K562 (cell line): Measurements from ENCODE around the gene DCAKD. TPM values are rescaled to one million over a fixed set of nuclear protein-coding genes. Genes with fewer than 3 reads are reported as not detected.

ENCODE experiments used
- CAMTA2 ChIP-seq: fragments of 250-450 bp; sonication (Bioruptor Pico); conservative IDR thresholded peaks from 2 replicates; pipeline ENCODE4 v1.5.1; 2022
- KAT8 ChIP-seq: fragments of 450-650 bp; IDR thresholded peaks from 2 replicates; pipeline ENCODE4 v1.6.1; 2016; ENCODE audit warnings: low read depth, mild to moderate bottlenecking
- SIN3A ChIP-seq, 2 experiments: fragments of 150-350 bp in 1 of 2; IDR thresholded peaks; 2 replicates each; pipeline ENCODE4 v1.6.1; 2011 to 2016; ENCODE audit warnings: borderline replicate concordance in 2 of 2, low read depth in 2 of 2, low read length in 2 of 2, mild to moderate bottlenecking in 2 of 2, moderate library complexity in 2 of 2; ENCODE audit not compliant: control insufficient read depth in 1 of 2
- SIN3B ChIP-seq: fragments of 450-650 bp; IDR thresholded peaks from 2 replicates; pipeline ENCODE4 v1.6.1; 2017; ENCODE audit warnings: low read depth, mild to moderate bottlenecking, moderate library complexity
- SMAD1 ChIP-seq: fragments of 150-350 bp; IDR thresholded peaks from 2 replicates; pipeline ENCODE4 v1.6.1; 2014; ENCODE audit warnings: low read length, low read depth; ENCODE audit not compliant: partially characterized antibody
- ZNF324 ChIP-seq: fragments of 250-450 bp; sonication (Bioruptor Pico); IDR thresholded peaks from 2 replicates; pipeline ENCODE4 v1.4.0; 2020; ENCODE audit warnings: mild to moderate bottlenecking
- ZNF668 ChIP-seq: fragments of 250-450 bp; sonication (Bioruptor Pico); IDR thresholded peaks from 2 replicates; pipeline ENCODE4 v1.8.0; 2022; ENCODE audit warnings: mild to moderate bottlenecking, inconsistent platforms
- polyA plus RNA-seq, 8 experiments: library from polyadenylated mRNA; depleted of rRNA in 4 of 8; stranded (reverse) in 5 of 8; unstranded in 3 of 8; fragments of >200 nt; fragmentation: Nextera tagmentation in 2 of 8; fragmentation: Illumina TruSeq in 1 of 8; extraction: Ambion mirVana in 2 of 8; extraction: Trizol in 1 of 8; gene quantifications; 2 replicates each; pipeline versions ENCODE4 v1.2.1 to v1.2.3, GENCODE V29; 2011 to 2014; ENCODE audit warnings: inconsistent platforms in 1 of 8, missing spikeins in 1 of 8
- total RNA-seq, 7 experiments: library from RNA; depleted of rRNA in 6 of 7; stranded (reverse); fragments of >200 nt in 6 of 7; fragmentation: Illumina TruSeq in 2 of 7; extraction: Trizol in 2 of 7; gene quantifications; 2 replicates each; pipeline versions ENCODE4 v1.2.1 to v1.2.3, GENCODE V29; 2011 to 2021; ENCODE audit warnings: low replicate concordance in 1 of 7
- TF ChIP-seq, protein P1 (sequence below): fragments of 200-800 bp; sonication (Bioruptor generic); IDR thresholded peaks from 2 replicates; pipeline ENCODE4 v1.6.1; 2017; ENCODE audit warnings: missing genetic modification characterization, missing compliant biosample characterization
- TF ChIP-seq, protein P2 (sequence below), 2 experiments: IDR thresholded peaks; 2 replicates each; pipeline ENCODE4 v1.6.1; 2011; ENCODE audit warnings: borderline replicate concordance in 1 of 2, control low read depth in 1 of 2, low read depth in 1 of 2, low read length in 1 of 2, mild to moderate bottlenecking in 1 of 2, mixed read lengths in 1 of 2, moderate library complexity in 1 of 2; ENCODE audit not compliant: insufficient read depth in 1 of 2, insufficient read length in 1 of 2, poor library complexity in 1 of 2, severe bottlenecking in 1 of 2; ENCODE audit errors: extremely low read depth in 1 of 2
- TF ChIP-seq, protein P3 (sequence below): IDR thresholded peaks from 3 replicates; pipeline ENCODE4 v1.6.1; 2011; ENCODE audit warnings: borderline replicate concordance, mild to moderate bottlenecking, moderate library complexity; ENCODE audit not compliant: insufficient read length; ENCODE audit errors: extremely low read depth
- TF ChIP-seq, protein P4 (sequence below): sonication (generic); formaldehyde crosslinking; IDR thresholded peaks from 2 replicates; pipeline ENCODE4 v1.8.0; 2023; ENCODE audit warnings: missing genetic modification reagents, mild to moderate bottlenecking, borderline replicate concordance

DCAKD gene
- total and polyA plus RNA-seq, 9 of the 15 experiments (the other 6 are each of a cell fraction or from before 2014, with no cell fraction given), result 7.9 to 35.5 (median 21.4) TPM

DNA sequence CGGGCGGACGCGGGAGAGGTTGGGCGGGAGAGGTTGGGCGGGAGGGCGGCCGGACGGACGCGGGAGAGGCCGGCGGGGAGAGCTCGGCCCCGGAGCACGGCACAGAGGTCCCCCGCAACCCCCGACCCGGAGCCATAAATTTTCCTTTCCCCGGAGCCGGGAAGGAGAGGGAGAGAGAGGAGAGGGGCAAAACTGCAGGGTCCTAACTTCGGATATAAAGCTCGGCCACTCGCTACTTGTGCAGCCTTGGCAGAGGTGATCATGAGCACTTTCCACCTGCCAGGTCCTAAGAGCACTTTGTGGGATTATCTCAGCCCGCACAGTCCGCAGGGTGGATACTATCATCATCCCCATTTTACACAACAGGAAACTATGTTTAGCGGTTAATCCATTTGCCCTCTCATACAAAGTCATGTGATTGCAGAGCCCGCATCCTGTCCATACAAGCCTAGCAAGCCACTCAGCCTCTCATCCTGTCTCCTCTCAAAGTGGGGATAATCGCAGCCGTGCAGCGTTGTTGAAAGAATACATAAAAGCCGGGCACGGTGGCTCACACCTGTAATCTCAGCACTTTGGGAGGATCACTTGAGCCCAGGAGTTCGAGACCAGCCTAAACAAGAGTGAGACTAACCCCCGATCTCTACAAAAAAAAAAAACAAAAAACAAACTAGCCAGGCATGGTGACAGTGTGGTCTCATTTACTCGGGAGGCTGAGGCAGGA lies 780 bp upstream of the DCAKD start (continued):
- TF ChIP-seq, protein P1, sequence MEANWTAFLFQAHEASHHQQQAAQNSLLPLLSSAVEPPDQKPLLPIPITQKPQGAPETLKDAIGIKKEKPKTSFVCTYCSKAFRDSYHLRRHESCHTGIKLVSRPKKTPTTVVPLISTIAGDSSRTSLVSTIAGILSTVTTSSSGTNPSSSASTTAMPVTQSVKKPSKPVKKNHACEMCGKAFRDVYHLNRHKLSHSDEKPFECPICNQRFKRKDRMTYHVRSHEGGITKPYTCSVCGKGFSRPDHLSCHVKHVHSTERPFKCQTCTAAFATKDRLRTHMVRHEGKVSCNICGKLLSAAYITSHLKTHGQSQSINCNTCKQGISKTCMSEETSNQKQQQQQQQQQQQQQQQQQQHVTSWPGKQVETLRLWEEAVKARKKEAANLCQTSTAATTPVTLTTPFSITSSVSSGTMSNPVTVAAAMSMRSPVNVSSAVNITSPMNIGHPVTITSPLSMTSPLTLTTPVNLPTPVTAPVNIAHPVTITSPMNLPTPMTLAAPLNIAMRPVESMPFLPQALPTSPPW (CRISPR knock-in tag), result peak; percentile 70
- TF ChIP-seq, protein P2, sequence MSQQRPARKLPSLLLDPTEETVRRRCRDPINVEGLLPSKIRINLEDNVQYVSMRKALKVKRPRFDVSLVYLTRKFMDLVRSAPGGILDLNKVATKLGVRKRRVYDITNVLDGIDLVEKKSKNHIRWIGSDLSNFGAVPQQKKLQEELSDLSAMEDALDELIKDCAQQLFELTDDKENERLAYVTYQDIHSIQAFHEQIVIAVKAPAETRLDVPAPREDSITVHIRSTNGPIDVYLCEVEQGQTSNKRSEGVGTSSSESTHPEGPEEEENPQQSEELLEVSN (IDR thresholded peaks at IDR 0.05; ENCODE audit: borderline replicate concordance in 1 of 2, extremely low read depth in 1 of 2, insufficient read depth in 1 of 2, insufficient read length in 1 of 2, low read depth in 1 of 2, low read length in 1 of 2, poor library complexity in 1 of 2, severe bottlenecking in 1 of 2), result peak in 1 of 2 experiments; percentile 64
- TF ChIP-seq SIN3B (no peak), SMAD1 (no peak), ZNF324 (CRISPR knock-in tag) (no peak), KAT8 (no peak), CAMTA2 (CRISPR knock-in tag) (no peak), SIN3A (IDR thresholded peaks at IDR 0.05; ENCODE audit: borderline replicate concordance in 2 of 2, control insufficient read depth in 1 of 2, low read depth in 2 of 2, low read length in 2 of 2) (no peak), ZNF668 (no peak)
- TF ChIP-seq, protein P3, sequence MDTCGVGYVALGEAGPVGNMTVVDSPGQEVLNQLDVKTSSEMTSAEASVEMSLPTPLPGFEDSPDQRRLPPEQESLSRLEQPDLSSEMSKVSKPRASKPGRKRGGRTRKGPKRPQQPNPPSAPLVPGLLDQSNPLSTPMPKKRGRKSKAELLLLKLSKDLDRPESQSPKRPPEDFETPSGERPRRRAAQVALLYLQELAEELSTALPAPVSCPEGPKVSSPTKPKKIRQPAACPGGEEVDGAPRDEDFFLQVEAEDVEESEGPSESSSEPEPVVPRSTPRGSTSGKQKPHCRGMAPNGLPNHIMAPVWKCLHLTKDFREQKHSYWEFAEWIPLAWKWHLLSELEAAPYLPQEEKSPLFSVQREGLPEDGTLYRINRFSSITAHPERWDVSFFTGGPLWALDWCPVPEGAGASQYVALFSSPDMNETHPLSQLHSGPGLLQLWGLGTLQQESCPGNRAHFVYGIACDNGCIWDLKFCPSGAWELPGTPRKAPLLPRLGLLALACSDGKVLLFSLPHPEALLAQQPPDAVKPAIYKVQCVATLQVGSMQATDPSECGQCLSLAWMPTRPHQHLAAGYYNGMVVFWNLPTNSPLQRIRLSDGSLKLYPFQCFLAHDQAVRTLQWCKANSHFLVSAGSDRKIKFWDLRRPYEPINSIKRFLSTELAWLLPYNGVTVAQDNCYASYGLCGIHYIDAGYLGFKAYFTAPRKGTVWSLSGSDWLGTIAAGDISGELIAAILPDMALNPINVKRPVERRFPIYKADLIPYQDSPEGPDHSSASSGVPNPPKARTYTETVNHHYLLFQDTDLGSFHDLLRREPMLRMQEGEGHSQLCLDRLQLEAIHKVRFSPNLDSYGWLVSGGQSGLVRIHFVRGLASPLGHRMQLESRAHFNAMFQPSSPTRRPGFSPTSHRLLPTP, result no peak
- TF ChIP-seq, protein P4, sequence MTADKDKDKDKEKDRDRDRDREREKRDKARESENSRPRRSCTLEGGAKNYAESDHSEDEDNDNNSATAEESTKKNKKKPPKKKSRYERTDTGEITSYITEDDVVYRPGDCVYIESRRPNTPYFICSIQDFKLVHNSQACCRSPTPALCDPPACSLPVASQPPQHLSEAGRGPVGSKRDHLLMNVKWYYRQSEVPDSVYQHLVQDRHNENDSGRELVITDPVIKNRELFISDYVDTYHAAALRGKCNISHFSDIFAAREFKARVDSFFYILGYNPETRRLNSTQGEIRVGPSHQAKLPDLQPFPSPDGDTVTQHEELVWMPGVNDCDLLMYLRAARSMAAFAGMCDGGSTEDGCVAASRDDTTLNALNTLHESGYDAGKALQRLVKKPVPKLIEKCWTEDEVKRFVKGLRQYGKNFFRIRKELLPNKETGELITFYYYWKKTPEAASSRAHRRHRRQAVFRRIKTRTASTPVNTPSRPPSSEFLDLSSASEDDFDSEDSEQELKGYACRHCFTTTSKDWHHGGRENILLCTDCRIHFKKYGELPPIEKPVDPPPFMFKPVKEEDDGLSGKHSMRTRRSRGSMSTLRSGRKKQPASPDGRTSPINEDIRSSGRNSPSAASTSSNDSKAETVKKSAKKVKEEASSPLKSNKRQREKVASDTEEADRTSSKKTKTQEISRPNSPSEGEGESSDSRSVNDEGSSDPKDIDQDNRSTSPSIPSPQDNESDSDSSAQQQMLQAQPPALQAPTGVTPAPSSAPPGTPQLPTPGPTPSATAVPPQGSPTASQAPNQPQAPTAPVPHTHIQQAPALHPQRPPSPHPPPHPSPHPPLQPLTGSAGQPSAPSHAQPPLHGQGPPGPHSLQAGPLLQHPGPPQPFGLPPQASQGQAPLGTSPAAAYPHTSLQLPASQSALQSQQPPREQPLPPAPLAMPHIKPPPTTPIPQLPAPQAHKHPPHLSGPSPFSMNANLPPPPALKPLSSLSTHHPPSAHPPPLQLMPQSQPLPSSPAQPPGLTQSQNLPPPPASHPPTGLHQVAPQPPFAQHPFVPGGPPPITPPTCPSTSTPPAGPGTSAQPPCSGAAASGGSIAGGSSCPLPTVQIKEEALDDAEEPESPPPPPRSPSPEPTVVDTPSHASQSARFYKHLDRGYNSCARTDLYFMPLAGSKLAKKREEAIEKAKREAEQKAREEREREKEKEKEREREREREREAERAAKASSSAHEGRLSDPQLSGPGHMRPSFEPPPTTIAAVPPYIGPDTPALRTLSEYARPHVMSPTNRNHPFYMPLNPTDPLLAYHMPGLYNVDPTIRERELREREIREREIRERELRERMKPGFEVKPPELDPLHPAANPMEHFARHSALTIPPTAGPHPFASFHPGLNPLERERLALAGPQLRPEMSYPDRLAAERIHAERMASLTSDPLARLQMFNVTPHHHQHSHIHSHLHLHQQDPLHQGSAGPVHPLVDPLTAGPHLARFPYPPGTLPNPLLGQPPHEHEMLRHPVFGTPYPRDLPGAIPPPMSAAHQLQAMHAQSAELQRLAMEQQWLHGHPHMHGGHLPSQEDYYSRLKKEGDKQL (CRISPR knock-in tag), result no peak
